T47D (cell line): ENCODE data around the gene KIAA1671.
A peak's percentile ranks its signal among the peaks of the same experiment; 100 is the strongest.

ENCODE experiments used
- DNase-seq, 2 experiments: peaks; one replicate each; pipeline versions ENCODE4 v3.0.0 to v3.0.0-alpha.2; 2011 to 2012; ENCODE audit warnings: low read depth in 1 of 2, low spot score in 1 of 2
- JUND ChIP-seq: IDR thresholded peaks from 2 replicates; pipeline ENCODE4 v1.6.1; 2012; ENCODE audit warnings: low read depth
- in situ Hi-C: cut with HindIII; loops from 2 replicates; pipeline ENCODE4 v1.10.0; 2016; ENCODE audit warnings: low sequenced_read_pairs, low pct_unique_long_range_greater_than_20kb

Gene KIAA1671

DNA sequence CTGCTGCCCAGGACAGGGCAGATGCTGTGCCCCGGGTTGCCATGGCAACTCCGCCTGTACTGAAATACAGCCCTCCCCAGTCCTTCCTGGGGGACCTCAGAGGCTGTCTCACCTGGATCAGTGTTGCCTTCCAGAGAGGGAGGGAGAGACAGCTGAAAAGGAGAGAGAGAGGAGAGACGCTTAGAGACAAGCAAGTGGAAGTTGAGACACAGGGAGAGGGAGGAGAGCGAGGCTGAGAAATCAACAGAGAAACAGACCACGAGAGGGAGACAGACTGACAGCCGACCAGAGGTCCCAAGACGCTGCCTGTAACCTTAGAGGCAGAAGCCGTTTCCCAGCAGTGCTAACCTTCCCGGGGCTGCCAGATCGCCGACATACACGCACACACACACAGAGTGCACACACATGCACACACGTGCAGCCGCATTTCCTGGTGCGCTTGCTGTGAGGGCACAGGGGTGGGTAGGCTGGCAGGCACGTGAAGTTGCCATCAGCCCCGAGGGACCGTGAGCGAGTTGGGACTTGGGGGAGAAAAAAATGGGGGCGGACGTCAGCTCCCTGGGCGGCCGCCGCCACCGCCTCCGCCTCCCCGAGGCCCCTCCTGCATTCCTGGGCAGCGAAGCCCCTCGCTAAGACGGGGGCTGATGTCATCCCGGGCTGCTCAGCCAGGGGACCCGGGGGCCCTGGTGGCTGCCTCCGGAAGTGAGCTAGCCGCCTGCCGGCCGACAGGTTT is 158.5 kb downstream of the KIAA1671 start:
- DNase-seq: peak; percentile 51 to 88
- in situ Hi-C loops: no loop called here
- no peak for TF ChIP-seq JUND

DNA sequence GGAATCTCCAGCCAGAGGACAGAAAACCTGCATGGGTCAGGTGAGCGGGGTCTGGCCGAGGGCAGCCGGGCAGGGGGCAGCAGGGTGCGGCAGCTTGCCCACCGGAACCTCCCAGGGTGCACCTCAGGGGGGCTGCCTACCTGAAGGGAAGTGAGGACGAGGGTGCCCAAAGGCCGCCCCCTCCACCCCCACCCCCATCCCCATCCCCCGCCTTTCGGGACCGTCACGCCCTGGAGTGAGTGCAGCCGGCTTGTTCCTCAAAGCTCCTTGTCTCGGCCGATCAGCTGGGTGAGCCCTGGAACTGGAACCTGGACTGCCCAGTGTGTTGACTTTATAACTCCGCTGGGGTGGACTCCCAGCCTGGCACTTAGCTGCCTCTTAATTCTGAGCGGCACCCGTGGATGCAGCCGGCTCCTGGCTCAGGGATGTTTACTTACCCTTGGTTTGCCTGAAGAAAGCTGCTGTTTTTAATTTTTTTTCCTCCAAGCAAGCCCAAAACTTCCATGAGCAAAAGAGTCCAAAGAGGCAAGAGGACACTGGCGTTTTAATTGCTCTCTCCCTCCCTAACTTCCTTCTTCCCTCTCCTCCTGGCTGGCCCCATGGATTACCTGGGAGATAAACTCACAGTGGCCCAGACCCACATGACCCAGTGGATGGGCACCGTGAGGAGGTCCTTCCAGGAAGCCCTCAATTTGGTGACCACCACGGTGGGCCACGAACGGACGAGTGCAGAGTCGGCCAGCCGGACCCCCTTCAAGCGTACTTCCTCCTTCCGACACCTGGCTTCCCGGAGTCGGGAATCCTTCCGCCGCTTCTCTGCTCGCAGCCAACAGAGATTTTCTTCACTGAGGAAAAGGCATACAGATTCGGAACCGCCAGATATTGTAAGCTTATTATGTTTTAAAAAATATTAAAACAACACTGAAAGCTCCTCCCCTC is 159.3 kb downstream of the KIAA1671 start:
- in situ Hi-C loops: no loop called here
- peak in 1 of 2 experiments; percentile 61 for DNase-seq
- TF ChIP-seq JUND: no peak

DNA sequence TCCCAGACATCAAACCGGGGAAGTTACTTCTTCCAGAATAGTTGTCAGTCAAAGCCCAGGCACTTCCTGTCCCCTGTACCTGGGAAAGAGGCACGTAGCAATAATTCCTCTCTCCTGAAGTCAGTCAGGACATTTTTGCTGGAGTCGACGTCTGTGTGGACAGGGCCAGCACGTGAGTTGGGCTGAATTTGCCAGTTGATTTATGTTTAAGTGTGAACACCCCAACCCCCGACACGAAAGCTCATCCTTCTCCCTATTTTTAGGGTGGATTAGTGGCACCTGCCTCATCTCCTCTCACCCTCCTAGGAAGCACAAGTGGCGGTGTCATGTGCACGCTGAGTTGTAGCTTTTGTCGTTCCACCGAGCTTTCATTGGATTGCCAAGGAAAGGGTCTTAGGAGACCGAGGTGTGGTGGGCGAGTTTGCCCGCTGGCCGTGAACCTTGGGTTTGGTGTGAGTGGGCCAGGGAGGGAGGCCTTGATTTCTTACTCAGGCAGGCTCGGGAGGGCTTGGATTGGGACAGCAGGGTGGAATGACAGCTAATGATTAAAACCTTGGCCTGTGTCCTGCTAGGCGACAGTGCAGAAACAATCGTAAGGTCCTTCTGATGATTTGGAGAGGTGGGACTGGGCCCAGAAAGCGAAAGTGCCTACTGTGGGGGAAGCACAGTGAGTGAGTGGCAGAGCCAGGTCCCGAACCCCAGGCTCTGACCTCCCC is 160.2 kb downstream of the KIAA1671 start:
- in situ Hi-C loops: no loop called here
- no peak for TF ChIP-seq JUND
- no peak for DNase-seq

DNA sequence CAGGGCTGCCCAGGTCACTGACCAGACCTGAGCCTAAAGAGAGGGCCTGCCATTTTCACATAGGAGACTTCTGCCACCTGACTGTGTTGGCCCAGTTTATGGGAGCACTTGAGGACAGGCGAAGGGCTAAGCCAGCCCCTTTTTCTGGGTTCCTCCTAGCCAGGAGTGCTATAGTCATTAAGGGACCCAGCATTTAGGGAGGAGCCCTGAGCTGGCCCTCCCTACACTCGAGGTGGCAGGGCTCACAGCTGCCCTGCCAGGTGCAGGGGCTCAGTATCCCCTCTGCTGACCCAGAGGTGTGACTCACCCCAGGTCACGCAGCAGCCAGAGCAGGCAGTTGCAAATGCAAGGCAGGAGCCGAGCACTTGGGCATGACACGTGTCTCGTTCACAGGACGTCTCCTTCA is 160.8 kb downstream of the KIAA1671 start:
- in situ Hi-C loops: no loop called here
- no peak for DNase-seq
- TF ChIP-seq JUND: no peak

DNA sequence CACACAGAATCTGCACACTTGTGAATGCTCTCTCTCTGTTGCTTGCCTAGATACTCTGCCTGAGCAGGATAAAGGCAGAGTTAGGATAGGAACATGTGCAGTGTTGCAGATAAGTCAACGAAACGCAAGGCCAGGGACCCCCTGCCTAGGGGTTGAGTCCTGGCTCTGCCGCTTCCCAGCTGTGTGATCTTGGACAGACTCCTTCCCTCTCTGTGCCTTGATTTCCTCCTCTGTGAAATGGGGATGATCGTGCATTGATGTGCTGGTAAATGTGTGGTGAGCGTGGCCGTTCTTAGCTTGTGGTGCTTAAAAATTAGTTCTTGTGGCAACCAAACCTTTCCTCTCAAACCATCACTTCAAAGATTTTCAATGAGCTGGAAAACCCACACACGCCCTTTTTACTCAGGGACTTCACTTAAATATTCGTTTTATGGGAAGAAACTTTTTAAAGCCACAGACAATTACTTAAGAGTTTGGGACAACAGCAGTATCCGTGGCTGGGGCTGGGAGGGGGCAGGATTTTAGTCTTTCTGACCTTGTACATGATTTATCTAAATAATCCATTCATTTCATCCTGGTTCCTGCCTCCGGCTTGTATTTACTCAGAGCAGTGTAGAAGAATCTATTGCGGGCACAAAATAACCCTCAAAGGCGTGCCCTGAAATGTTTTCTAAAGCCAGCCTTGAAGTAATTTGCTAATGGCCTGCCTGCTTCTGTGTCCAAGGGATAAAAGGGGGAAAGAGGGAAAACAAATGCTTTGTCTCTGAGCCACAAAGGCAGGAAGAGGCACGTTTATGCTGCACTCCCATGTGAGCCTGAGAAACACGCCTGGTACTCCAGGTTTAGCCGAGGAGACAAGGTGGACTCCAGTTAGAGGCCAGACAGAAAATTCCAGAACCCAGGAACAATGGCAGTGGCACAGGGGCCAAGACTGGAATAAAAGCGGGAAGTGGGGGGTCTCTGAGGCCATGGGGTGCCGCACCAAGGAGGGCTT is 162.2 kb downstream of the KIAA1671 start:
- DNase-seq: peak in 1 of 2 experiments; percentile 47
- TF ChIP-seq JUND: no peak
- in situ Hi-C loops: no loop called here

DNA sequence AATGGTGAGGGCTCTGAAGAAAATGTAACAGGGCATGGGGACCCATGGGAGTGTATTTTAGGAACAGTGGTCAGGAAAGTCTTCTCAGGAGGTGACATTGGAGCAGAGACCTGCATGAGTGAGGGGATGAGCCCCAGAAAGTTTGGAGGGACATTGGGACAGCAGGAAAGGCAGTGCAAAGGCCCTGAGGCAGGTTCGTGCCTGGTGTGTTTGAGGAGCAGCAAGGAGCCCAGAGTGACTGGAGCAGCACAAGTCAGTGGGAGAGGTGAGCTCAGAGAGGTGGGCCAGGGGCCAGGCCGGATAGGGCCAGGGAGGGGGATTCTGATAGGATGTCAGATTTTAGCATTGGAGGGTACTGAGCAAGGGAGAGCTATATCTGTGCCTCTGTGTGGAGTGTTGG is 167.1 kb downstream of the KIAA1671 start:
- in situ Hi-C loops: no loop called here
- TF ChIP-seq JUND: no peak
- no peak for DNase-seq

DNA sequence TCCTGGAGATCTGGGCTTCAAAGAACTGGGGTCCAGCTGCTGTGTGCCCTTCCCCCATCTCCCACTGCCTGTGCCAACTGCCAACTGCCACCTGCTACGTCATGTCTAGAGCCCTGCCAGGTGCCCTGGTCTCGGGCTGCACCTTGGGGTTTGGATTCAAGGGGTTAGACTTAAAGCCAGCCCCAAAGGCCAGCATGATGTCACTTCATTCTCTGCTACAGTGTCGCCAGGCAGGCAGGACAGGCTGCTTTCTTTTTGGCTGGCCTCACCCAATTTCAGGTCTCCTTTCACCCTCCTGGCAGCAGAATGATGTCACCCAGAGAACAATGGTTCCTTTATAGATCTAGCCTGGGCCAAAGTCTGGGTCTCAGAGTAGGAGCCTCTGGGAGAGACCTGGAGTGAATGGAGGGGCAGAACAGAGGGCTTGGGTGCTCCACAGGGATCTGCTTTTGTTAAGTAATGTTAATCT is 167.6 kb downstream of the KIAA1671 start:
- in situ Hi-C loops: no loop called here
- peak; percentile 16 to 74 for DNase-seq
- TF ChIP-seq JUND: no peak

DNA sequence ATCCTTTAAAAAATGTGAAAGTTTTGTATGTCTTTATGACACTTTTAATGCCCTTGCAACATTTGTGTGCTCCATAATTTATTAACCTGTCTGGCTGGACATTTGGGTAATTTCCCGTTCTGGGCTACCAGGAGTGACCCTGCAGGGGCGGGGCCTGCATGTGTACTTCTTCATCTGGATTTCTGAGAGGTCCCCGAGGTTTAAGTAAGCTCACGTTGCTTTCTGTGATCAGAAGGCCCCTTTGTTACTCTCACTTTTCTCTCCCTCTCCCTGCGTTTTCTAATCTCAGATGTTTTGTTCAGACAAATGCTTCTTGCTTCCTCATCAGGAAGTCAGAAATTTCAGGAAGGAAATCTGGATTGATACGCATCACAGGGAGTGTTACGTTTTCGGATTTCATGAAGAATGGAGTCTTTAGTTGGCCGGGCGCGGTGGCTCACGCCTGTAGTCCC is 168.3 kb downstream of the KIAA1671 start:
- in situ Hi-C loops: no loop called here
- TF ChIP-seq JUND: no peak
- DNase-seq: no peak

DNA sequence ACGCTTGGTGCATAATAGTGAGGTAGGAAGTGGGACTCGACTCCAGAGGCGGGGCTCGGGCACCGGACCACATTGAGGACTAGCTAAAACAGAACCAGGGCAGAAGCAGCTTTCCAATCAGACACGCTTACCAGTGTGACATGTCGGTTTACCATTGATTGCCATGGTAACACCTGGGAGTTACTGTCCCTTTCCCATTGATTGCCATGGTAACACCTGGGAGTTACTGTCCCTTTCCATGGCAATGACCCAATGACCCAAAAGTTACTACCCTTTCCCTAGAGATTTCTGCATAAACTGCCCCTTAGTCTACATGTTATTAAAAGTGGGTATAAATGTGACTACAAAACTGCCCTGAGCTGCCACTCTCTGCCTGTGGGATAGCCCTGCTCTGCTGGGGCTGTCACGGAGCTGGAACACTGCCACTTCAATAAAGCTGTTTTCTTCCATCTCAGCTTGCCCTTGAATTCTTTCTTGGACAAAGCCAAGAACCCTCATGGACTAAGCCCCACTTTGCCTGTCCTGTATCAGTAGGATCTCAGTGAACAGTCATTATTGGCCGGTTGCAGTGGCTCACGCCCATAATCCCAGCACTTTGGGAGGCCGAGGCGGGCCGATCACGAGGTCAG is 169.7 kb downstream of the KIAA1671 start:
- in situ Hi-C loops: no loop called here
- no peak for DNase-seq
- no peak for TF ChIP-seq JUND

DNA sequence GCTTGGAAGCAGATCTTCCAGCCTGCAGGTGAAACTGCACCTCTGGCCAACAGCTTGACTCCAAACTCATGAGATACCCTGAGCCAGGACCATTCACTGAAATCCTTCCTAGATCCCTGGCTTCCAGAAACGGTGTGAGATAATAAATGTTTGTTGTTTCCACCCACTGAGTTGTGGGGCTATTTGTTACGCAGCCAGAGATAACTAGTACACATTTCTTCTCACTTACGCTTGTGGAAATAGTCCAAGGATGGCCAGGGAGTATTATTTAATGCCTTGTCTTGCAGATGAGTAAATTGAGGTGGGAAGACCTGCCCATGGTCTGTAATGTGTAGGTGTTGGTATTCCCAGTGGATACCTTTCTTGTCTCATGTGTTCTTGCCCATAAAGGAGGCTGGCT is 171.2 kb downstream of the KIAA1671 start:
- in situ Hi-C loops: no loop called here
- no peak for TF ChIP-seq JUND
- no peak for DNase-seq

DNA sequence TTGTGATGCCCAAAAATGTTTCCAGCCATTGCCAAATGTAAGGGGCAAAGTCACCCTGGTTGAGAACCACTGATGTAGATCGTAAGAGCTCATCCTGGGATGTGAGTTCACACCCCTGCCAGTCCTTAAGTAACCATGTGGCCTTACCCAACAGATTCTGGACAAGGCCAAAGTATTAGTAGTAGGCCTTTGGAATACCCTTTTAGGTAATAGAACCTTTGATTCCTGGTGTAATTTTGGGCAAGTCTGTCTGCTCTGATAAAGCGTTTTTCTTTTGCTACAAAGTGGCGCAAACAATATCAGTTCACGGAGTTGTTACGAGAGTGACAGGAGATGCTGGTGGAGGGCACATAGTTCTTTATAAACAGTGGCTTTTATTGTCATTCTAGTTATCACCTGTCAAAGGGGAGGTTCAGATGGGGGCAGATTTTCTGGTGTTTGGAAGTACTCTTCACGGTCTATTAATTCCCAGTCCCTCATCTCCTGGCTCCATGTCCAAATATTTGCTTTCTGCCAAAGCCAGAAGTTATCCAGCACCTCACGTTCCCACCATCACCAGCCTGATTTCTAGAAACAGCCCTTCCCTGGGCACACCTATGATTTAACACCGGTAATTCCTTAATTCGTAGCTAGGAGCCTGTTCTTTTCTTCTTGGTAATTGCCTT is 173.3 kb downstream of the KIAA1671 start:
- no peak for TF ChIP-seq JUND
- in situ Hi-C loops: no loop called here
- DNase-seq: no peak
